Activated CD4-positive, alpha-beta T cell treated with anti-CD3 and anti-CD28 coated beads, Interleukin-2, amount 50 U/mL, for 24 hours (primary cell): ENCODE measurements around the gene NPIPB8.
"Not testable (repeated sequence)": the region's sequence is repeated elsewhere in the genome, so short reads cannot be mapped to it uniquely, and the experiment has no call there.

Experiments used
- DNase-seq, 2 donors: peaks; one replicate each; pipeline ENCODE4 v3.0.0-alpha.2; 2020; ENCODE audit warnings: low read depth in 1 of 2, low spot score in 1 of 2

Gene NPIPB8

GRCh38 chr16:28637765-28638164 is at the start of gene NPIPB8:
TSS of gene NPIPB8 (plus strand) at chr16:28638065. CDS start at chr16:28638361, 296 bp downstream.
- not testable (repeated sequence) for DNase-seq

DNA sequence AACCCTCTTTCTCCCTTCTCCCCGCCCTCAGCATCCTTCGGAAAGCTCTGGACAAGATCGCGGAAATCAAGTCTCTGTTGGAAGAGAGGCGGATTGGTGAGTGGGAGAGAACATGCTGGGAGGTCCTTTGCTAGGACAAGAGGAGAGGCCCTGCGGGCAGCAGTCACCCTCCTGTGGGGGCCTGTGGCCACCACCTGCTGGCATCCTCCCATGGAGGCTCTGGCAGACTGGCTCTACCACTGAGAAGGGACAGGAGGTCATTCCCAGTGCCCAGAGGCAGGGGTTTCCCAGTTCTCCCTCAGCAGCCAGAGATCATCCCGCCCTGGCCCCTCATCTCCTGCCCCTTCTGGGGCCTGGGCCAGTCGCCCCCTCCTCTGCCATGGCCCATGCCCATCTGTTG is 48.8 kb upstream of the NPIPB8 start:
- no peak for DNase-seq

- DNase-seq: no peak
Measured at GRCh38 chr16:28589930-28590329, 47.9 kb upstream of the NPIPB8 start.

GRCh38 chr16:28590384-28591340 is 47.2 kb upstream of the NPIPB8 start:
- DNase-seq: no peak

- DNase-seq: no peak
Measured at GRCh38 chr16:28591355-28591754, 46.5 kb upstream of the NPIPB8 start.

GRCh38 chr16:28592511-28592910 is 45.4 kb upstream of the NPIPB8 start:
- no peak for DNase-seq

DNA sequence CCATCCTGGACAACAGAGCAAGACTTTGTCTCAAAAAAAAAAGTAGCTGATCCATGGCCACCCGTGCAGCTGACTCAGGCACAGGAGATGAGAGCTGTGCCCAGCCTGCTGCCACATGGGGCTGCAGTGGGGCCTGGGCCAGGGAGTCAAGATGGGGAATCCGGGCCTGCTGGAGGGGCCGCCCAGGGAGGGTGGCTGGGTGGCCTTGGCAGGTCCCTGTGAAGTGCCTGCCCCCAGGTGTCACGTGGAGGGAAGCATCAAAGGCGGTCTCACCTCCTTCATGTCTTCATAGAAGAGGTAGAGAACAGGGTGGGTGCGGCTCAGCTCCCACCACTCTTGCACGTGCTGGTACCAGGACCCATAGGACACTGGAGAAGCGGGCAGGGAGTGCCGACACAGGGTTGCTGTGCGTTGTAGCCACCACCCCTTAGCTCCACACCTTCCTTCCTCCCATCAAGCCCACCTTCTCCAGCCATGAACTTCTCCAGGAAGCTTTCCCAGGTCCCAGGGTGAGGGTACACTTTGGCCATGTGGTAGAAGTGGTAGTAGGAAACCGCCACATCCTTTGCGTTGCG is 44.8 kb upstream of the NPIPB8 start:
- no peak for DNase-seq

DNA sequence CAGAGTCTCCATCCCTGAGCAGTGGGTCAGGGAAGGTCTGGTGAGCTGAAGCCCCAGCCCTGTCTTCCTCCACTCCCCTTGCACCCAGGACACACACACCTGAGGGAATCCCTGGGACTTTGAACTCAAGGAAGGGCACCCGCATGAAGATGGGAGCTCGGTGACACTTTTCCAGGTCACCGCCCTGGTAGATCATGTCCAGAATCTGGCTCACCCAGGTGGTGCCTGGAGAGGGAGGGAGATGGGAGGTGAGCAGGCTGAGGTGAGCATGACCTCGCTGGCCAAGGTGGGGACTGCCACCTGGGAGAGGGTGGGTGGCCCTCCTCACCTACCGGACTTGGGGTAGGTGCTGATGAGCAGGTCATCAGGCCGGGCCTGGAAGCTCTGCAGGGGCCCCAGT is 42.4 kb upstream of the NPIPB8 start:
- not testable (repeated sequence) for DNase-seq

DNA sequence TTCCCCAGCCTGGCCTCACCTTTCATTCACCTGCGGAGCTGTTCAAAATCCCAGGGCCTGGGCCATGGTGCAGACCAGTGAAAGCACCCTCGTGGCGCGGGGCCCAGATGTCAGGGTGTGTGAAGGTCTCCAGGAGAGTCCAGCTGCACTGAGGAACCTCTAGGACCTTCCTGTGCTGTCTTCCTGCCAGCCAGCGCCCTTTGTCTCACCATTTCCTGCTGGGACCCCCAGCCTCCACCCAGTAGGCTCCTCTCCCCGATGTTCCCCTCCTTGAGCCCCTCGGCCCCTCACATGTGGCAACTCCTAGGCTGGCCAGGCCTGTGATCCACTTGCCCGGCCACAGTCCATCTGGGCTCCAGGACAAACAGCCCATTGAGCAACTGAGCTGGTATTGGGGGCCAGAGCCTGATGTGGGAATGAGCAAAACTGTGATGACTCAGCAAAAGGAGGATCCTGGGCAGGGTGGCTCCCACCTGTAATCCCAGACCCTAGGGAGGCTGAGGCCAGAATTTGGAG is 41.7 kb upstream of the NPIPB8 start:
- DNase-seq: no peak

GRCh38 chr16:28596840-28597691 is 40.8 kb upstream of the NPIPB8 start, which contains the start of gene SULT1A2:
TSS of gene SULT1A2 (minus strand) at chr16:28597050. CDS start at chr16:28595930, 1,120 bp downstream.
- DNase-seq: no peak

DNA sequence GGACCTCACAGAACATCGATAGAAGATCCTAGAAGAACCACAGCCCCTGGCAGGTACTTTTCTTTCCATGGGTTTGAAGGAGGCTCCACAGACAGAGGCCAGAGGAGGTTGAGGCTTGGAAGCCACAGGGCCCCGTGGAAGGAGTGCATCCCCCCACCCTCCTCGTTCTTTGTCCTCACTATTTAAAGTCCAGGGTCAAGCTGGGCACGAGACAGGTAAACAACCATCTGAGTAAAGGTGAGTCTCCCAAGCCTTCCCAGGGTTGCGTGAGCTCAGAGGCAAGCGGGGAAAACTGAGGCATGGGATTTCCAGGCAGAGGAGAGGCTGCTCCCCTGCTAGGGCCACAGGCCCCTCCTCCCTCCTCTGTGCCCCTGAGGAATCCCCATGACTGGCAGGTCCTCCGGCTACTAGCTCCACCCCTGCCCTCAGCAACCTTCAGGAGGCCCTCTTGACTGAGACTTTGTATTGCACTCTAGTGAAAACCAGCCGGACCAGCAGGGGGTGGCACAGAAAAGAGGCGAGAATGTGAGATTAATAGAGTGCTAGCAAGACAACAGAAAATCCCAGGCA is 40.1 kb upstream of the NPIPB8 start:
- no peak for DNase-seq

DNA sequence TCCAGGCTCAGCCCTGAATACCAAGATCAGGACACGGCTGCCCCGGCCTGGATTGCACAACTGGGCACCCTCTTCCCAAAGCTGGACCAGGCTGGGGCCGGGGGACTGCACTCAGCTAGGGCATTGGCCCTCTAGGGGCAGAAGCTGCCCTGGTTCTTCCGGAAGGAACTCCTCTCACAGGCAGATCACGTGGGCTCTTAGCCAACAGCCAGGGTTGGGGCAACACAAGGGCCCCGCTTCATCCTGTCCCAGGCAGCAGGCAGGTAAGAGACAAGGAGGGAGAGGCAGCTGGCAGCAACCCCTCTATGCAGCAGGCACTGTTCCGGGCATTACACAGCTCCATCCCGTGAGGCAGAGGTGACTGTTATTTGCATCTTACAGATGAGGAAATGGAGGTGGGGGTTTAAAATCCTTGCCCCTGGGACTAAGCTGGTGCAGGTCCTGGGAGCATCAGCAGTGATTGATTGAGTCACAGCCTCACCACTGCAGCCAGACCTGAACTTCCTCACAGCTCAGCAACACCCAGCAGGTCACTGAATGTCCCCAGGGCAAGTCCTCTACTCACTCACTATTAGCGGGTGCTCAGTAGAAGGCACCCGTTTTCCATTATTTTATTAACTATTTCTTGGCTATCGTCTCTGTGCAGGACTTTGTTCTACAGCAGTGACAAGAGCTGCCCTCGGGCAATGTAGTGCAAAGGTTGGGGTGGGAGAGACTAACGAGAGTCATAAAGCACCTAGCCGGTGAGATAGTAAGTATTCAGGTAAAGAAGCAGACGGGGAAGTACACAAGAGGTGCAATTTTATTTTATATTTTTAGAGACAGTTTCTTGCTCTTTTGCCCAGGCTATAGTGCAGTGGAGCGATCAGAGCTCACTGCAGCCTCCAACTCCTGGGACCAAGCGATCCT is 38.2 kb upstream of the NPIPB8 start:
- DNase-seq: not testable (repeated sequence)

DNA sequence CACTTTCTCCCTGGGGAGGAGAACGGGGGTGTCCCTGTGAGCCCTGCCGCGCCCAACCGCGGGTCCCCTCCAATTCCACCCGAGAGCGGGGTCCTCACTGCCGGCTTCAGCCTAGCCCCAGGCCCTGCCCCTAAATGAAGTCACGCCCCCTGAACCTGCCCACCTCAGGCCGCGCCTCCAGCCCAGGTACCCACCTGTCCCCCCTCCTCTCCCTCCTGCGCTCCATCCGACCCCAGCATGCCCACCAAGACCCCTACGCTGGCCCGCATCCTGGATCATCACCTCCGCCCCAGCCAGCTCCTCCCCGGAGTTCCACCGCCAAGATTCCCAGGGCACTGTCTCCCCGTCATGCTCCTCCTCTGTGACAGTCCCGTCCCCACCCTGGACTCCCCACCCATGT is 36.9 kb upstream of the NPIPB8 start:
- not testable (repeated sequence) for DNase-seq

GRCh38 chr16:28601589-28601988 is 36.3 kb upstream of the NPIPB8 start:
- not testable (repeated sequence) for DNase-seq

DNA sequence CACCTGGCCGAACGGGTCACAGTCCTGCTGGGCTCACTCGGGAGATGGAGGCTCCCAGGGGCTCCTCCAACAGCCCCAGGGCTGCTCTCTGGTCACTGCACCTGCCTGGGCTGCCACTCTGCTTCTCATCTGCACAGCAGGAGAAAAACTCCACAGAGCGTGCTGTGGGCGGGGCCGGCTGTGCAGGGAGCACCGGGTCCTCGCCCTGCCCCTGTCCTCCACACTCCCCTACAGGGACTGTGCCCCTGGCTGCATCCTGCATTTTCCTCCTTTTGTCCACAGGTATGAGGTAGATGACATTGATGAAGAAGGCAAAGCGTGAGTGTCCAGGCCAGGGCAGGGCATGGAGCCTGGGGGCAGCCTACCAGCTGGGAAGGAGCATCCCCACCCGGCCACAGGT is 35.8 kb upstream of the NPIPB8 start:
- DNase-seq: not testable (repeated sequence)

DNA sequence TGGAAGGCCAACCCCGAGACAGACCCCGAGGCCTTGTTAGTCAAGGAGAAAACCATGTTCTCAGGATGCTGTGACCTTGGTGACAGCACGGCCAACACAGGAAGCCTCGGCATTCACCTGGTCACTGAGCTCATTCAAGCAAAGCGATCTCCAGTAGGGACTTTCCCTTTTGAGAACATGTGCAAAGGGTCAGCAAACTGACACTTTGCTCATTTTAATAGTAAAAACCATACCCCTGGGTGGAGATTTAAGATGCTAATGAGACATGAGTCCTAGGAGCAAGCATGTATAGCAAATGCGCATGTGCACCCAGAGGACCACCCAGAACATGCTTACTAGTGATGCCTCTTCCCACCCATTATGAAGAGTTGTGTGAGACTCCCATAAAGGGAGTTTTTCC is 35.3 kb upstream of the NPIPB8 start:
- DNase-seq: no peak

DNA sequence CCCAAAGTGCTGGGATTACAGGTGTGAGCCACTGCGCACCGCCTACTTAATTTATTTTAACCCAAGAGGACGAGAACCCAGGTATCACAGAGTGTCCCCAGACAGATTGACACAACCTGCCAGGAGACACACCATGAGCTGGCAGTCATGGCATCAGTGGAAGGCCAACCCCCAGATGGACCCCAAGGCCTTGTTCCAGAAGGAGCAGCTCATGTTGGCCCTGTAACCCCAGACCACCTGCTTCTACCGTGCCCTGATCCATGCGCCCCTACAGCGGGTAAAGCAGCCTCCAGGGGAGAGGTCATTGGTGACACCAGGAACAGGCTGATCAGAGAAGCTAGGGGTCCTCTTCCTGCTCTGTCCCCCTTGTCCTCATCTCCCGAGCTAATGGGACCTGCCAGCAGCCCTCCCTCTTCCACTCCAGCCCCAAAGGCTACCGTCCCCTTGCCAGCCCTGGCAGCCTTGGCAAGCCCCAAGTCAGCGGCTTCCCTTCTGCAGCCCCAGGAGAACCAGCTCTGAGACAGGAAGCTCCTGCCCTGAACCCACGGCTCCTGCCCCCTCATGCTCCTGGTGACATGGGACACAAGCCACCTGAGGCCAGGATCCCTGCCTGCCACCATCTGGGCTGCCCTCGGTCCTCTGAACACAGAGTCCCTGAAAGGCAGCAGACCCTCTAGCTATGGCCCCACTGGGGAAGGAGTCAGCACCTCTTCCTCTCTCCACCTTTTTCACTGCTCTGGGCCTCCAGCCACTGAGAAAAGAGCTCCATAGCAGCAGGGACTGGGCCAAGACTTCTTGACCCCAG is 34.3 kb upstream of the NPIPB8 start:
- DNase-seq: no peak

GRCh38 chr16:28604186-28604565 is 33.7 kb upstream of the NPIPB8 start:
- DNase-seq: no peak
